ENCODE results near the gene NAGPA.
"Not testable (repeated sequence)": the region's sequence is repeated elsewhere in the genome, so short reads cannot be mapped to it uniquely, and the experiment has no call there.

The NAGPA gene, protein sequence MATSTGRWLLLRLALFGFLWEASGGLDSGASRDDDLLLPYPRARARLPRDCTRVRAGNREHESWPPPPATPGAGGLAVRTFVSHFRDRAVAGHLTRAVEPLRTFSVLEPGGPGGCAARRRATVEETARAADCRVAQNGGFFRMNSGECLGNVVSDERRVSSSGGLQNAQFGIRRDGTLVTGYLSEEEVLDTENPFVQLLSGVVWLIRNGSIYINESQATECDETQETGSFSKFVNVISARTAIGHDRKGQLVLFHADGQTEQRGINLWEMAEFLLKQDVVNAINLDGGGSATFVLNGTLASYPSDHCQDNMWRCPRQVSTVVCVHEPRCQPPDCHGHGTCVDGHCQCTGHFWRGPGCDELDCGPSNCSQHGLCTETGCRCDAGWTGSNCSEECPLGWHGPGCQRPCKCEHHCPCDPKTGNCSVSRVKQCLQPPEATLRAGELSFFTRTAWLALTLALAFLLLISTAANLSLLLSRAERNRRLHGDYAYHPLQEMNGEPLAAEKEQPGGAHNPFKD

GRCh38 chr16:5033256-5034166, at the start of gene NAGPA:
Gene NAGPA, minus strand, starts transcription at chr16:5033935. Its CDS starts 21 bp downstream, at chr16:5033914.
- peak; percentile 49 for DNase-seq (ENCODE audit: low read depth)

GRCh38 chr16:5080996-5081395, 47.3 kb upstream of the NAGPA start:
- not testable (repeated sequence) for DNase-seq (ENCODE audit: low read depth)

- DNase-seq (ENCODE audit: low read depth) = not testable (repeated sequence)
These were observed 46.7 kb upstream of the NAGPA start for GRCh38 chr16:5080461-5080860.

DNA sequence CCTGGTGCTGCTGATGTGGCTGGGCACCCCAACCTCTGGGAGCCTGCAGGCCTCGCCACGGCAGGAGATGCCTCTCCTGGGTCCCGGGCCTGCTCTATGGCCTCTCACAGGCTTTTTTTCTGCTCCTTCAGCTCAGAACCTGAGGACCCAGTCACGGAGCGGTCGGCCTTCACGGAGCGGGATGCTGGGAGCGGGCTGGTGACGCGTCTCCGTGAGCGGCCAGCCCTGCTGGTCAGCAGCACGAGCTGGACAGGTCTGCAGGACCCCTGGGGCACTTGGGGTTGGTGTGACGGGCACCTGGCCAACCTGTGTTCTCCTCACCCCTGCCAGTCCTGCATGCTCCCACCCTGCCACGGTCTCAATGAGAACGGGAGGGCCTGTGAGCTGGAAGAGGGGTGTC, 44.9 kb upstream of the NAGPA start:
- no peak for DNase-seq (ENCODE audit: low read depth)

GRCh38 chr16:5077304-5077703, 43.6 kb upstream of the NAGPA start:
- no peak for DNase-seq (ENCODE audit: low read depth)

DNA sequence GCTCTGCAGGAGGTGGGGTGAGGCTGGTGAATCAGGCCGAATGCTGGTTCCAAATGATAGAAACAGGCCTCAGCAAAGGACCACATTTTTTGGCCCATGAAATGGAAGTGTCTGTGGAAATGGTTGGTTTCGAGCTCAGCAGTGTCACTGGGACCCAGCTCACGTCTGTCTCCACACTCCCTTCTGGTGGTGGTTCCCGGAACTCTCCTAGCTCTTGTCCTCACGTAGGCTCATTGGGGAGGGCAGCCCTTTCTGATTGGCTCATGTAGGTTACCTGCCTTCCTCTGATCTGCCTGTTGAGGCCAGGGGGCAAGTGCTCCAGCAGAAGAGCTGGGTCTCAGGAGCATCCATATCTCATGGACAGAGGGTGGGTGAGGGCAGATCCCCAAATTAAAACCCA, 41.9 kb upstream of the NAGPA start:
- no peak for DNase-seq (ENCODE audit: low read depth)

DNA sequence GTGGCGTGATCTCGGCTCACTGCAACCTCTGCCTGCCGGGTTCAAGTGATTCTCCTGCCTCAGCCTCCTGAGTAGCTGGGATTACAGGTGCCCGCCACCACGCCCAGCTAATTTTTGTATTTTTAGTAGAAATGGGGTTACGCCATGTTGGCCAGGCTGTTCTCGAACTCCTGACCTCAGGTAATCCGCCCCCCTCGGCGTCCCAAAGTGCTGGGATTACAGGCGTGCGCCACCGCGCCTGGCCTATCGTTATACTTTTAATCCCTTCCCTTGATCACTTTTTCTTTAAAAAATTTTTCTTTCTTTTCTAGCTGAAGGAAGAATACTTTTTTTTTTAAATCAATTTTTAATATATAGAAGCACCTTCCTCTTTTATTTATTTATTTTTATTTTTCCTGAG, 40.0 kb upstream of the NAGPA start:
- DNase-seq (ENCODE audit: low read depth) = not testable (repeated sequence)

DNA sequence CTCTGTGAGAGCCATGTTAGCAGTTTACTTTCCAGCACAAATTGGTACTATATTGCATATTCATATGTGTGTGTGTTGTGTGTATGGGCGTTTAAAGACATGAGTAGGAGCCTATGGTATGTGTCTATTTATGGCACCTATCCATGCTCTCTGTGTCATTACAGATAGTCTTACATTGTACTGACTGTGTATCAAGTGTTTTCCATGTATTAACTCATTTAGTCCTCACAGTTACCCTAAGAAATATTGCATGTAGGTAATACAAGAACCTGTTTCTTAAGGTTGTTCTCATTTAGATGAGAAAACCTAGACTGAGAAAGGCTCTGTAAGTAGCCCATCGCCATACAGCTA, 39.5 kb upstream of the NAGPA start:
- DNase-seq (ENCODE audit: low read depth) = no peak

GRCh38 chr16:5072334-5073278, 38.9 kb upstream of the NAGPA start:
- DNase-seq (ENCODE audit: low read depth) = no peak

GRCh38 chr16:5071681-5072333, 38.1 kb upstream of the NAGPA start, which contains the start of gene ALG1:
Gene ALG1, plus strand, starts transcription at chr16:5071843. Its CDS starts 7 bp downstream, at chr16:5071850.
- peak; percentile 33 for DNase-seq (ENCODE audit: low read depth)

DNA sequence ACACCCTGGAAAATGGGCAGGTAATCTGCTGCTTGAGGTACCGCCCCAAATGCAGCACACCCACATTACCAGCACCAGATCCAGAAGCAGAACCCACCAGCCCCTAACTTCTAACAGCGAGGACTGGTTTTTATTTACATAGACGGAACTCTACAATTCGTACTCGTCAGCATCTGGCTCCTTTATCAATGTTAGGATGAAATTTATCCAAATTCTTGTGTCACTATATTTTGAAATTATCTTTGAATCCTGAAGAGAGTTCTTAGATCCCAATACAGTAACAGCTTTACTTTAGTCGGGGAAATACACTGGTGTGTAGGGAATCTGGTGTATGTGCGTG, 37.6 kb upstream of the NAGPA start:
- DNase-seq (ENCODE audit: low read depth) = no peak

GRCh38 chr16:5070431-5071186, 36.9 kb upstream of the NAGPA start:
- DNase-seq (ENCODE audit: low read depth) = no peak

- DNase-seq (ENCODE audit: low read depth) = no peak
These were observed 36.1 kb upstream of the NAGPA start for GRCh38 chr16:5069854-5070253.

DNA sequence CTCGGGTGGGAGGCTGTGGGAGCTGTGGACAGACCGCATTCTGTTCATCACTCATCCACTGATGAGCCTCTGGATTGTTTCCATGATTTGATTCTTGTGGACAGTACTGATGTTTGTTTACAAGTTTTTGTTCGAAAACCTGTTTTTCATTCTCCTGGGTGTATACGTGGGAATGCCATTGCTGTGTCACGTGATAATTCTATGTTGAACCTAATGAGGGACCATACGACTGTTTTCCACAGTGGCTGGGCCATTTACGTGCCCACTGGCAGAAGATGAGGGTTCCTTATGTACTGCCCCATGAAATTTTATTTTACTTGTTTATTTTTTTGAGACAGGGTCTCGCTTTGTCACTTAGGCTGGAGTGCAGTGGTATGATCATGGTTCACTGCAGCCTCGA, 35.3 kb upstream of the NAGPA start:
- no peak for DNase-seq (ENCODE audit: low read depth)

GRCh38 chr16:5066511-5066910, 32.8 kb upstream of the NAGPA start:
- no peak for DNase-seq (ENCODE audit: low read depth)

- no peak for DNase-seq (ENCODE audit: low read depth)
These were observed 32.1 kb upstream of the NAGPA start, which contains the start of gene C16orf89 for GRCh38 chr16:5065813-5066212. Gene C16orf89, minus strand, starts transcription at chr16:5065956. Its CDS starts 48 bp downstream, at chr16:5065908.

- DNase-seq (ENCODE audit: low read depth) = no peak
These were observed 31.6 kb upstream of the NAGPA start for GRCh38 chr16:5065326-5065725.

- DNase-seq (ENCODE audit: low read depth) = no peak
These were observed 31.2 kb upstream of the NAGPA start for GRCh38 chr16:5064915-5065314.

GRCh38 chr16:5062790-5063765, 29.3 kb upstream of the NAGPA start:
- DNase-seq (ENCODE audit: low read depth) = no peak

Data from HS-5 (cell line).